RWPE2 (cell line): ENCODE results near the gene ETV3.
A peak's percentile ranks its signal among the peaks of the same experiment; 100 is the strongest.

Experiments
- ATAC-seq: fragments of 200-7000 bp; cut with Tn5 transposase; 3 replicates; pipeline ENCODE4 v1.9.1; 2021; ENCODE audit warnings: low read depth
- DNase-seq: peaks from one replicate; pipeline ENCODE4 v3.0.0-alpha.2; 2020; ENCODE audit warnings: low spot score
- H3K27ac ChIP-seq: fragments of 450-650 bp; 2 replicates; pipeline ENCODE4 v1.5.1; 2017; ENCODE audit warnings: mild to moderate bottlenecking; ENCODE audit not compliant: poor library complexity, severe bottlenecking
- H3K27me3 ChIP-seq: fragments of 250-450 bp; sonication (Bioruptor Pico); 2 replicates; pipeline ENCODE4 v1.5.1; 2021; ENCODE audit warnings: mild to moderate bottlenecking, moderate library complexity; ENCODE audit not compliant: insufficient read depth, poor library complexity, severe bottlenecking
- H3K36me3 ChIP-seq: fragments of 250-450 bp; sonication (Bioruptor Pico); 2 replicates; pipeline ENCODE4 v1.5.1; 2020; ENCODE audit warnings: low read depth, mild to moderate bottlenecking, moderate library complexity
- H3K4me1 ChIP-seq: fragments of 250-450 bp; sonication (Bioruptor Pico); 2 replicates; pipeline ENCODE4 v1.5.1; 2021; ENCODE audit warnings: mild to moderate bottlenecking, moderate library complexity; ENCODE audit not compliant: insufficient read depth, poor library complexity, severe bottlenecking
- H3K4me3 ChIP-seq: fragments of 250-450 bp; sonication (Bioruptor Pico); 2 replicates; pipeline ENCODE4 v1.5.1; 2021; ENCODE audit warnings: mild to moderate bottlenecking, moderate library complexity; ENCODE audit not compliant: severe bottlenecking
- H3K9me3 ChIP-seq: fragments of 250-450 bp; sonication (Bioruptor Pico); 2 replicates; pipeline ENCODE4 v1.5.1; 2021; ENCODE audit warnings: mild to moderate bottlenecking, moderate library complexity; ENCODE audit not compliant: severe bottlenecking
- TF ChIP-seq, protein P1 (sequence below): fragments of 450-650 bp; IDR thresholded peaks from one replicate; pipeline ENCODE4 v1.5.1; 2017; ENCODE audit warnings: mild to moderate bottlenecking, moderate library complexity; ENCODE audit not compliant: poor library complexity, severe bottlenecking

ETV3 gene

DNA sequence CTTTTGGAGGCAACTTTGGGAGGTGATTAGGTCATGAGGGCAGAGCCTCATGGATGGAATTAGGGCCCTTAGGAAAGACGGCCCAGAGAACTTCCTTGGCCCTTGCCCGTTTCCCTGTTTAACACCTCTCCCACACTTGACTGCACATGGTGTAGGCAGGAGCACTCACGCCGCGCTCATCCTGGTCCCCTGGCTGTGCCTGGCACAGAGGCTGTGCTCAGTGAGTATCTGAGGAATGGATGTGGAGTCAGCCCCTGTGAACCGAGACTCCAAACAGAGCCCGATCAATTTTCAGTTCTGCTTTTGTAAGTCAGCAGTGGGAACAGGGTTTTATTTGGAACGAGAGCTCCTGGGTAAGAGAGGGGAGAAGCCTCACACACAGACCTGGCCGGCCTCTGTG is 29.8 kb upstream of the ETV3 start:
- ATAC-seq, result no peak
- TF ChIP-seq, protein P1, sequence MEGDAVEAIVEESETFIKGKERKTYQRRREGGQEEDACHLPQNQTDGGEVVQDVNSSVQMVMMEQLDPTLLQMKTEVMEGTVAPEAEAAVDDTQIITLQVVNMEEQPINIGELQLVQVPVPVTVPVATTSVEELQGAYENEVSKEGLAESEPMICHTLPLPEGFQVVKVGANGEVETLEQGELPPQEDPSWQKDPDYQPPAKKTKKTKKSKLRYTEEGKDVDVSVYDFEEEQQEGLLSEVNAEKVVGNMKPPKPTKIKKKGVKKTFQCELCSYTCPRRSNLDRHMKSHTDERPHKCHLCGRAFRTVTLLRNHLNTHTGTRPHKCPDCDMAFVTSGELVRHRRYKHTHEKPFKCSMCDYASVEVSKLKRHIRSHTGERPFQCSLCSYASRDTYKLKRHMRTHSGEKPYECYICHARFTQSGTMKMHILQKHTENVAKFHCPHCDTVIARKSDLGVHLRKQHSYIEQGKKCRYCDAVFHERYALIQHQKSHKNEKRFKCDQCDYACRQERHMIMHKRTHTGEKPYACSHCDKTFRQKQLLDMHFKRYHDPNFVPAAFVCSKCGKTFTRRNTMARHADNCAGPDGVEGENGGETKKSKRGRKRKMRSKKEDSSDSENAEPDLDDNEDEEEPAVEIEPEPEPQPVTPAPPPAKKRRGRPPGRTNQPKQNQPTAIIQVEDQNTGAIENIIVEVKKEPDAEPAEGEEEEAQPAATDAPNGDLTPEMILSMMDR, result no peak
- H3K4me1 ChIP-seq, result no peaks in the 10 kb centered on the region
- no peak overlapping the region for H3K4me3 ChIP-seq
- H3K27ac ChIP-seq, result no peak overlapping the region
- no peak for DNase-seq
- H3K9me3 ChIP-seq, result no peaks in the 10 kb centered on the region
- H3K36me3 ChIP-seq, result no peaks in the 10 kb centered on the region
- no peaks in the 10 kb centered on the region for H3K27me3 ChIP-seq

DNA sequence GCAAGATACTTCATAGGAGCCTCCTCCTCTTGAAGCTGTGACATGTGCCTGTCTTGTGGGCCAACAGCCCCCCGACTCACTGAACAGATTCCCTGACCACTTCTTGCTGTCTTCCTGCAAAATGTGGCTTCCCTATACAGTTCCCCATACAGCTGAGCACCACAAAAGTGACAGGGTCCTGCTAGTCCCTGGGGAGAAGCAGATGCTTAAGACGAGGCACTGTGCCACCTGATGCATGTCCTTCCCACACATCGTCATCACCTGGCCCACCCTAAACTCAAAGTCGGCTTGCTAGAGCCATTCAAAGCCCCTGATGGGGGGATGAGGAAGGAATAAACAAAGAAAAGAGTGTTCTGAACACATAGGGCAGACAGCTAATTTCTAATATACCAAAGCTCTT is 29.2 kb upstream of the ETV3 start:
- TF ChIP-seq, protein P1, result no peak
- Histone ChIP-seq H3K4me1 (no peaks in the 10 kb centered on the region), H3K9me3 (no peaks in the 10 kb centered on the region), H3K27ac (no peak overlapping the region), H3K36me3 (no peaks in the 10 kb centered on the region), H3K27me3 (no peaks in the 10 kb centered on the region), H3K4me3 (no peak overlapping the region)
- DNase-seq (no peak), ATAC-seq (no peak)

- DNase-seq (no peak), ATAC-seq (no peak)
- H3K36me3 ChIP-seq, result no peaks in the 10 kb centered on the region
- TF ChIP-seq, protein P1, result no peak
- H3K27me3 ChIP-seq, result no peaks in the 10 kb centered on the region
- H3K27ac ChIP-seq, result no peak overlapping the region
- H3K4me1 ChIP-seq, result no peaks in the 10 kb centered on the region
- no peaks in the 10 kb centered on the region for H3K9me3 ChIP-seq
- no peak overlapping the region for H3K4me3 ChIP-seq
These were observed 28.4 kb upstream of the ETV3 start for GRCh38 chr1:157166590-157166989.

- no peaks in the 10 kb centered on the region for H3K4me1 ChIP-seq
- no peak overlapping the region for H3K4me3 ChIP-seq
- no peaks in the 10 kb centered on the region for H3K9me3 ChIP-seq
- no peaks in the 10 kb centered on the region for H3K36me3 ChIP-seq
- H3K27ac ChIP-seq, result no peak overlapping the region
- DNase-seq (no peak), ATAC-seq (peak; percentile 78)
- TF ChIP-seq, protein P1, result peak; percentile 95
- no peaks in the 10 kb centered on the region for H3K27me3 ChIP-seq
These were observed 25.3 kb upstream of the ETV3 start for GRCh38 chr1:157163273-157164127.

GRCh38 chr1:157162345-157162744 is 24.1 kb upstream of the ETV3 start:
- DNase-seq, result no peak

More at GRCh38 chr1:157162345-157162744, 24.1 kb upstream of the ETV3 start:
- Histone ChIP-seq H3K27me3 (no peaks in the 10 kb centered on the region), H3K4me3 (no peak overlapping the region), H3K4me1 (no peaks in the 10 kb centered on the region), H3K36me3 (no peaks in the 10 kb centered on the region), H3K27ac (no peak overlapping the region), H3K9me3 (no peaks in the 10 kb centered on the region)
- TF ChIP-seq, protein P1, result no peak
- no peak for ATAC-seq
